HG02973 (cell line): ENCODE data around the gene BAZ1B.
"Not testable (repeated sequence)": the region's sequence is repeated elsewhere in the genome, so short reads cannot be mapped to it uniquely, and the experiment has no call there.

Experiments
- ATAC-seq: cut with Tn5 transposase; IDR thresholded peaks from one replicate; pipeline ENCODE4 v1.9.1; 2021; ENCODE audit warnings: moderate library complexity; ENCODE audit not compliant: unreplicated experiment

BAZ1B gene

DNA sequence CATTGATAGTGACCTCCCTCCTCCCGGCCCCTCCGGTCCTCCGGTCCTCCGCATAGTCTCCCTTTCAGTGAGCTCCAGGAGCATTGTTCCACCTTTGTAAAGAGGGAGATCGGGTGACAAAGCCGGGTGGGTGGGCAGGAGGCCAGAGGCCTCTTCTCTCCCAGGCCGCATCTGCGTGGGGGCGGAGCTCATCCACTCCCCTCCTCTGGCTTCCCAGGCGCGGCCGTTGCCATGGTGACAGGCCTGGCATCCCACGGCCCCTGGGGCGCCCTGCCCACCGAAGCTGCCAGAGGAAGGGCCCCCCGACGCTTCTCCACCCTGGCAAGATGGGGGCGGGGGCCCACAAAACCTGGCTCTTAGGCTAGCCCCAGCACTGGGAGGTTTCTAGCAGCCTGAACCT is 92.9 kb downstream of the BAZ1B start:
- ATAC-seq: no peak

DNA sequence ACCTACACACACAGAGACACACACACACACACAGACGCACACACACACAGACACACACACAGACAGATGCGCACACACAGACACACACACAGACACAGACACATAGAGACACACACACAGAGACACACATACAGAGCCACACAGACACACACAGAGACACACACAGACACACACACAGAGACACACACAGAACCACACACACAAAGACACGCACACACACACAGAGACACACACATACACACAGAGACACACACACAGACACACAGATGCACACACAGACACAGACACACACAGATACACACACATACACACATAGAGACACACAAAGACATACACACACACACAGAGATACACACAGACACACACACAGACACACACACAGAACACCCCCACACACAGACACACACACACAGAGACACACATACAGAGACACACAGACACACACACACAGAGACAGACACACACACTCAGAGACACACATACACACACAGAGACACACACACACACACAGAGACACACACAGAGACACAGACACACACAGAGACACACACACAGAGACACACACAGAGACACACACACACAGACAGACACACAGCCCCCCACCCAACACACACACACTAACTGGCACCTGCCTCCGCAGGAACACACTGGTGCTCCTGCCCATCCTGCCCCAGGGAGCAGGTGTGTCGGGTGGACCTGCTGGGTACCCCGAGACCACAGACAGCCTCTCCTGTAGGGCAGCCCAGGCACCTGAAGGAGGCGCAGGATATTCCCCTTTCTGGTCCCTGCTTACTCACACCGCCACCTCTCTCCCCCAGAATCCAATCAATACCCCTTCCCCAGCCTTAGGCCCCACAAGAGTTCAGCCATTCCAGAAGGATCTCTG is 93.9 kb downstream of the BAZ1B start:
- ATAC-seq: no peak

DNA sequence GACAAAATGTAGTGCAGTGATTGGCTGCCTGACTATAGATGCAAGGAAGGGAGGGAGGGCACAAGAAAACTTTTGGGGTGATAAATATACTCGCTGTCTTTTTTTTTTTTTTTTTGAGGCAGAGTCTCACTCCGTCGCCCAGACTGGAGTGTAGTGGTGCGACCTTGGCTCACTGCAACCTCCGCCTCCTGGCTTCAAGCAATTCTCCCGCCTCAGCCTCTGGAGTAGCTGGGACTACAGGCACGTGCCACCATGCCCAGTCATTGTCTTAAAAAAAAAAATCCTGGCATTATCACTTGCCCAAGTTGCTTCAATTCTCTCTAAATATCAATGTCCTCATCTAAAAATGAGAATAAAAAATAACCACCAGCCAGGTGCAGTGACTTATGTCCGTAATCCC is 96.1 kb downstream of the BAZ1B start:
- ATAC-seq: no peak

DNA sequence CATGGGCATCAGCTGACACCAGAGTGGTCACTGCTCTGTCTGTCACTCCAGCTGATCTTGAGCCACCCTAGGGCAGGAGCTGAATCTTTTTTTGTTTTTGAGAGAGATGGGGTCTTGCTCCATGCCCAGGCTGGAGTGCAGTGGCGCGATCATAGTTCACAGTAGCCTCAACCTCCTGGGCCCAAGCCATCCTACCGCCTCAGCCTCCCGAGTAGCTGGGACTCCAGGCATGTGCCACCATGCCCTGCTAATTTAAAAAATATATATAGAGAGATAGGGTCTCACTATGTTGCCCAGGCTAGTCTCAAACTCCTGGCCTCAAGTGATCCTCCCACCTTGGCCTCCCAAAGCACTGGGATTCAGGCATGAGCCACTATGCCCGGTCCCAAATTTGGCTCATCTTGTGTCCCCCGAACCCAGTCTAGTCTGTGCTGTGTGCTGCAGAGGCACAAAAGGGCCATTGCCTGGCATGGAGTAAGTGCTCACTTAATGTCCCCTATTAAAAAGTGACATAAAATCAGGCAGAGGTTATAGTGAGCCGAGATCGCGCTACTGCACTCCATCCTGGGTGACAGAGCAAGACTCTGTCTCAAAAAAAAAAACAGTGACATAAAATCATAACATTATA is 96.6 kb downstream of the BAZ1B start:
- ATAC-seq: no peak

DNA sequence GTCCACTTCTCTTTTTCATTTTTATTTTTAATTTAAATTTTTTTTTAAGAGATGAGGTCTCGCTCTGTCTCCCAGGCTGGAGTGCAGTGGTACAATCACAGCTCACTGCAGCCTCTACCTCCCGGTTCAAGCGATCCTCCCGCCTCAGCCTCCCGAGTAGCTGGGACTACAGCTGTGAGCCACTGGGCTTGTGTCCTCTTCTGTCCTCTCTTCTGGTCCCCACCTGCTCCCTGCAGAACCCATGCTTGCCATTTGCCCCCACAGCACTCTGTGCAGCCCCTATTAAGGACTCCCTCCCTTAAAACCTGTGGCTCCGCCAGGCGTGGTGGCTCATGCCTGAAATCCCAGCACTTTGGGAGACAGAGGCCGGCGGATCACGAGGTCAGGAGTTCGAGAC is 97.6 kb downstream of the BAZ1B start:
- no peak for ATAC-seq

DNA sequence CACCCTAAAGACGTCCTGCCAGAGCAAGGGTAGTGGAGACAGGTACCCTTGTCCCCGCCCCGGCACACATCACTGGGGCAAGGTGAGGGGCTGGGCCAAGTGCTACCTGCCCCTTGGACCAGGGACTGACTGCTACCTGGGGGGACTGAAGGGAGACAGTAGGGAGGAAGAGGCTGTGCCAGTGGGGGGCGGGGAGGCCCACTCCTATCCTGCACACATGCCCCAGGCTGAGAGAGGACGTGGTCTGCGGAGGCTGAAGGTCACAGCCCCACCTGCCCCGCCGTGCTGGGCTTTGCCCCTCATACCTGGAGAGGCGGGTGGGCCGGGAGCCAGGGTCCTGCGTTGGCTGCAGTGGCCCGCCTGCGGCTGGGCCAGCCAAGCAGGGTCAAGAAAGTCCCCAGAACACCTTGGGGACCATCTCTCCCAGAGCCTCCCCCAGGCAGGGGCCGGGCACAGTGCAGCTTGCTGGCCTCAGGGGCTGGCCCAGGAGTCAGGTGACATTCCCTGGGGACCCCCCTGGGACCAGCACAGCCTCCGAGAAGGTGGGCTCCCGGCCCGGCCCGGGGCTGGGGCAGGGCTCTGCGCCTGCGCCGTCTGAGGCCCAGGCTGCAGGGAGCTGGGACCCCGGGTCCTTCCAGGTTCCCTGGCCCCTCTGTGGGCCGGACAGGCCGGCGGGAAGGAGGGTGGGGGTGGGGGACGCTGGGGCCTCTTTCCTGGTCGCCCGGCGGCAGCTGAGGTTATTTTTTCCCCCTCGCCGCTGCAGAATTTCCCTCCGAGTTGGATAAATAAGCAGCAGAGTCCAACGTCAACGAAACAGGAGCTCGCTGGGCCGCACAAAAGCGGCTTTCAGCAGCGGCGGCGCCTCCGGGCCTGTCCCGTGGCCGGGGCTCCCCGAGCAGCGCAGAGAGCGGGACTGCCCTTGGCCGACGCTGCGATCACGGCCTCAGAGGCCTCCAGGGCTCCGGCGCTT is 98.3 kb downstream of the BAZ1B start:
- ATAC-seq: no peak

DNA sequence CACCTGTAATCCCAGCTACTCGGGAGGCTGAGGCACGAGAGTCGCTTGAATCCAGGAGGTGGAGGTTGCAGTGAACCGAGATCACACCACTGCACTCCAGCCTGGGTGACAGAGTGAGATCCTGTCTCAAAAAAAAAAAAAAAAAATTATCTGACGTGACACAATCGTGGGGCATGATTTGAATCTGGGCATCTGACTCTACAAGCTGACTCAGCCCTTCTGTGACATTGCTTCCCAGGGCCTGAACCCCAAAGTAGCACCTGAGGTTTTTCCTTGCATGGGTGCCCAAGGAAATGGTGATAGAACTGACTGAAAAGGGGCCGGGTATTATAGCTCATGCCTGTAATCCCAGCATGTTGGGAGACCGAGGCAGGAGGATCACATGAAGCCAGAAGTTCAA is 101.5 kb downstream of the BAZ1B start:
- not testable (repeated sequence) for ATAC-seq

DNA sequence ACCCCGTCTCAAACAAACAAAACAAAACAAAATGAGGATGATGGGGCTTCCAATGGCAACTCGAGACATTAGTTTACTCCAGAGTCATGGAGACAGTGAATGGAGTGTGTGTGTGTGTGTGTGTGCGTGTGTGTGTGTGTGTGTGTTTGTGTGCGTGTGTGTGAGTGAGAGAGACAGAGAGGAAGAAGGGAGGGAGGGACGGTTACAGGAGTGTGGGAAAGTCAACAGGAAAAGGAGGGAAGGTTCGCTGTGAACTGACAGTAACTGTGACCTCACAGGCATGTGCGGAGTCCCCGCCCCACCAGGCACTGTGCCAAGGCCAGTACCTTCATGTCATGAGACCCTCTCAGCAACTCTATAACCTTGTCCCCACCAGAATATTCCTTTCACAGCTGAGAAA is 102.1 kb downstream of the BAZ1B start:
- not testable (repeated sequence) for ATAC-seq

DNA sequence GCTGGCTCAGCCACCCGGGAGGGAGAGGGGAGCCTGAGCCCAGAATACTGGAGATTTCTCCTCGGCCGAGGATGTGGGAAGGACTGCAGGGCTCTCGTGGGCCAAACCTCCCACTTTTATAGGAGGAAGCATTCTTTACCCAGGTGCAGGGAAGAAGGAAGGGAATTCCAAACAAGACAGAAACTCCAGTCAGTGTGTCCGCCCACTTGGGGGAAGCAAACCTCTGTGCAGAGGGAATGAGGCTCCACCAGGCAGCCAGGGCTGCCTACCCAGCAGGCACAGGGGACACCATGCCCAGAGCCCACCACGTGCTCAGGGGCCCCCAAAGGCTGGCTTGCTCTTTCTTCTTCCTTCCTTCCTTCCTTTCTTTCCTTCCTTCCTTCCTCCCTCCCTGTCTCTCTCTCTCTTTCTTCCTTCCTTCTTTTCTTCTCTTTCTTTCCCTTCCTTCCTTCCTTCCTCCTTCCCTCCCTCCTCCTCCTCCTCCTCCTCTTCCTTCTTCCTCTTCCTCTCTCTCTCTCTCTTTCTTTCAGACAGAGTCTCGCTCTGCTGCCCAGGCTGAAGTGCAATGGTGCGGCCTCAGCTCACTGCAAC is 103.9 kb downstream of the BAZ1B start:
- ATAC-seq: no peak

DNA sequence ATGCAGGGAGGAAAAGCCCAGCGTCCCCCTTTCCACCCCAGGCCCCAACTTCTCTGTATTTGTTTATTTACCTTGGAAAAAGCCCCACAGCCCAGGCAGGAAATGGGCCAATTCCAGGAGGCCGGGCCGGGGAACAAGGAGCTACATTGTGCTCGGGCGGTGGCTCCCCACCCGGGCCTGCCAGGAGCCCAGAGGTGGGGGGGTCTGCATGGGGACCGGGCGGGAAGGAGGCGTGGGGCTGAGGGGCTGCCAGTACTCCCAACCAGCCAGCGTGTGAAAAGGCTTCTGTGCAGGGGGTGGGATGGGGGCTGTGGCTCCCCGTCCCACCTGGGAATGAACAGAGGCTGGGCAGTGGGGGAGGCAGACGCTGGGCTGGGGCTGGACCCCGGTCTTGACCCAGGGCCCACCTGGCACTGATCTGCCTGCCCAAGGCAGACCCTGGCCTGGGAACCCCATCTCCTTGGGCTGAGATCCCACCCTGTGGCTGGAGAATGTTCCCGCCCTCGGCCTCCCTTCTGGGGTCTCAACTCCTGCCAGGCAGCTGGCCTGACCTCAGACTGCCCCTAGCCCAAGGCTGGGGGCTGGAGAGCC is 111.5 kb downstream of the BAZ1B start:
- ATAC-seq: not testable (repeated sequence)

DNA sequence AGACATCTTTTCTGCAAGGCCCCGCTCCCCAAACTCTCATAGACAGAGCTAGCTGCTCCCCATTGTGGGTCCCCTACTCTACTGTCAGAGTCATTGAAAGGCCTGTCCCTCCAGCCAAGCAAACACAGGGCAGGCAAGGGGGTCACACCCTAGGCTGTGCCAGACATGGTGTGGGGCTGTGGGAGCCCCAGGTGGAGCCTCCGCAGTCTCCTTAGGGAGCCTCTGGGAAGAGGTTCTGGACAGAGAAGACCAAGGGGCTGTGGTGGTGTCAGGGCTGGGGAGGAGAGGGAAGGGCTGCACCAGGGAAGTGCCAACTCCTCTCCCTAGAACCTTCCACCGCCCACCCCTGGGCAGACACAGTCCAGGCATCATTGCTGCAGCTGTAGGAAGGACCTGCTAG is 117.2 kb downstream of the BAZ1B start:
- ATAC-seq: not testable (repeated sequence)

DNA sequence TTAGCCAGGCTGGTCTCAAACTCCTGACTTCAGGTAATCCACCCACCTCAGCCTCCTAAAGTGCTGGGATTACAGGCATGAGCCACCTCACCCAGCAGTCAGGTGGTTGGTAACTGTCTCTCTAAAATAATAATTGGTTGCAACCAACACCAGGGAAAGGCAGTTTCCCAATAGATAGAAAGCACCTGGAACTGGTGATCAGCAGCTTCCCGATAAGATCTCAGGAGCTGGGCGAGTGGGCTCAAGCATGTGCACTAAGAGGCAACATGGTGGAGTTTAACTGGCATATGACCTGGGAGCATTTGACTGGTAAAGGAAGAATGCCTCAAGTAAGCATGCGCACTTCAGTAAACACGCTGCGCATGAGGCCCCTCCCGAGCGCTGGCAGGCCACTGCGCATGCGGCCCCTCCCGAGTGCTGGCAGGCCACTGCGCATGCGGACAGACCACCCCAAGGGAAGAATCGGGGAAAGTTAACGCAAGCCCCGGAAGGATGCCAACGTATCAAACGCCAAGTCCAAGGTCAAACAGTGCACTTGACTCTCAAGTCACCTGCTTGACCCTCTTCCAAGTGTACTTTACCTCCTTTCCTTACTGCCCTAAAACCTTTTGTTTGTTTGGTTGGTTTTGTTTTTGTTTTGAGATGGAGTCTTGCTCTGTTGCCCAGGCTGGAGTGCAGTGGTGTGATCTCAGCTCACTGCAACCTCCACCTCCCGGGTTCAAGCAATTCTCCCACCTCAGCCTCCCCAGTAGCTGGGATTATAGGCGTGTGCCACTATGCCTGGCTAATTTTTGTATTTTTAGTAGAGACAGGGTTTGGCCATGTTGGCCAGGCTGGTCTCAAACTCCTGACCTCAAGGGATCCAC is 122.7 kb downstream of the BAZ1B start:
- not testable (repeated sequence) for ATAC-seq

DNA sequence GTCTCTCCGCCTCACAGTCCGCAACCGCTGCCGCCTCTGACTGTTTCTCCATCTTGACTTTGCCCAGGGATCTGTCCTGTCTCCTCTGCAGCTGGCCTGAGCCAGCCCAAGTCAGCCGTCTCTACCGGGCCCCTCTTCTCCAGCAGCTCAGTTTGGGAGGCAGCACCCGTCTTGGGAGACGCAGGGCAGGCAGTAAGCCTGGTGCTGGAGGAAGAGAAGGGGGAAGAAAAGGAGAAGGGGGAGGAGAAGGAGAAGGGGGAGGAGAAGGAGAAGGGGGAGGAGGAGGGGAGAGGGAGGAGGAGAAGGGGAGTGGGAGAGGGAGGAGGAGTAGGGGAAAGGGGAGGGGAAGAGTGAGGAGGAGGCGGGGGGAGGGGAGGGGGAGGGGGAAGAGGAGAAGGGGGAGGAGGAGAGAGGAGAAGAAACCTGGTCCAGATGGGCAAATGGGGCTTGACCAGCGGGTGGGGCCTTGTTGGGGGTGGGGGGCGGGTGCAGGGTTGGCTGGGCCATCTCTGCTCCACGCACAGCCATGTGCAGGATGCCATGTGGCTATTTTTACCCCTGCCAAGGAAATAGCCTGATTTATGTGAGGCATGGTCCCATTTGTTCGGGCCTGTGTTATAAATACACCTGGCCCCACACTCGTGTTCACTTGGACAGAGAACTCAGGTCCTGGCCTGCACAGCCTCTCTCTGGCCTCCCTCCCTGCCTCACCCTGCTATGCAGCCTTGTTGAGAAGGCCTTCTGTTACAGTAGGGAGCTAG is 124.4 kb downstream of the BAZ1B start:
- ATAC-seq: no peak

DNA sequence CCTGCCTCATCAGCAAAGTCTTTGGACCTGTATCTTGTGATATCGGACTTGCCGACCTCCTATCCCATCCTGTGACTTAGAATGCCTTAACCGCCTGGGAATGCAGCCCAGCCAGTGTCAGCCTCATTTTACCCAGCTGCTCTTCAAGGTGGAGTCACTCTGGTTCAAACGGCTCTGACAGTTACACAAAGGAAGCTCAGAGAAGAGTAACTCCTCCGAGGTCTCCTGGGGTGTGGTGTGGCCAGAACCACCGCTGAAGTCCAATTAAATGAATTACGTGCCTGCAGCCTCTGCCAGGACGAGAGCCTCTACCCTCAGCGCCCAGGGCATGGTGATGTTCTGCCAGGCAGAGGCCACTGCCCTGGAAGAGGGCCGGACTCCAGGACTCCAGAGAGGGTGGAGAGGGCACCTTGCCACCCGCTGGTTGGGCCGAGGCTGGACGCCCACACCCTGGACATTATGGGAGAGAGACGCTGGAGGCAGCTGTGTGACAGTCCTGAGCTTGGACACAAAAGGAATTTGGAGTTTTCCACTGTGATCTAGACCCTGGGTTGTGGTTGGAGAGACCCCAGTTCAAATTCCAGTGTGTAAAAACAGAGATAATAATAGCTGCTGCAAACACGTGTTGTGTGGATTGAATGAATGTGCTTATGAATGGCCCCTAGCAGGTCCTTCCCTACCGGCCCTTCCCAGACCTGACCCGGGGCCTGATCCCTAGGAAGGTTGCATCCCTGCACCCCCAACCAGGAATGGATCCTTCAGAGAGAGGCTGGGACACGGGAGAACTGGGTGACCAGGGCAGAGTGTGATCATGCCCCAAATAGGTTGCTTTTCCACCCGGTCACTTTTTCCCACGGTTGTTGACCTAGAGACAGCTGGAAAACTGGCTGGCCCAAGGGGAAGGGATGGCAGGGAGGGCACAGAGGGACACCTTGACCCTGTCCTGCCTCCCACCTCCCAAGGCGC is 126.3 kb downstream of the BAZ1B start:
- ATAC-seq: no peak

DNA sequence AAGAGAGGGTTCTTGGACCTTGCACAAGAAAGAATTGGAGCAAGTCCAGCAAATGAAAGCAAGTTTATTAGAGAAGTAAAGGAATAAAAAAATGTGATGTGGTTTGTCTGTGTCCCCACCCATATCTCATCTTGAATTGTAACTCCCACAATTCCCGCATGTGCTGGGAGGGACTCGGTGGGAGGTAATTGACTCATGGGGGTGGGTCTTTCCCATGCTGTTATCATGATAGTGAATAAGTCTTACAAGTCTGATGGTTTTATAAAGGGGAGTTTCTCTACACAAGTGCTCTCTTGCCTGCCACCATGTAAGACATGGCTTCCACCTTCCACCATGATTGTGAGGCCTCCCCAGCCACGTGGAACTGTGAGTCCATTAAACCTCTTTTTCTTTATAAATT is 127.7 kb downstream of the BAZ1B start:
- no peak for ATAC-seq

DNA sequence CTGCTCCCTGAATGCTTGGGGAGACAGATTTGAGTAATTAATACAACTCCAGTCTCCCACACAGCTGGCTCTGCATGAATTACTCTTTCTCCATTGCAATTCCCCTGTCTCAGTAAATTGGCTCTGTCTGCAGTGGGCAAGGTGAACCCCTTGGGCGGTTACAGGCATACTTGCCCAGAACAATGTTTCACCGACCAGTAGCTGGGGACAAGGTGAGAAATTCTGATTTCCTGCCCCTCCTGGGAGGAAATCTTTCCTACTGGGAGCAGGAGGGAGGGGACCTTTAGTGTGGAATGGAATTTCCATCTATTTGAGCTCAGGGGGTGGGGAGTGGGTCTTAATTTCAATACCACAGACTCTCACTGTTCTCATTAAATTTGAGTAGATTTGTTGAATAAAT is 130.7 kb downstream of the BAZ1B start:
- ATAC-seq: no peak
